Measurements from ENCODE around the gene CNGB1.

DNA sequence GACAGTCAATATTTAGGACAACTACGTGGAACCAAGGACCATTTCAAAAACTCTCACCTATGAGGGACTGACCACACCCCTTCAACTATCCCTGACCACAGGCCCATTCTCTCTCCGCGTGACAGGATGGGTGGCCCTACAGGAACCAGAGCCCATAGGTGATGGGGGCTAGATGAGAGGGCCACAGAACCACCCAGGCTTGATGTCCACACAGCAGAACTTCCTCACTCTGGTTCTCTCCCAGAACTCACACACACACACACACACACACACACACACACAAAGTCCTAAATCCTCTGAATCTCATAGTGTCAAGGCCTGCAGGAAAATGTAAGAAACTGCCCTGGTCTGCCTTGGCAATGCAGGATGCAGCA, 28.1 kb upstream of the CNGB1 start:
- TF ChIP-seq POLR2A (IDR thresholded peaks at IDR 0.05) = no peak
- TF ChIP-seq, protein P1, sequence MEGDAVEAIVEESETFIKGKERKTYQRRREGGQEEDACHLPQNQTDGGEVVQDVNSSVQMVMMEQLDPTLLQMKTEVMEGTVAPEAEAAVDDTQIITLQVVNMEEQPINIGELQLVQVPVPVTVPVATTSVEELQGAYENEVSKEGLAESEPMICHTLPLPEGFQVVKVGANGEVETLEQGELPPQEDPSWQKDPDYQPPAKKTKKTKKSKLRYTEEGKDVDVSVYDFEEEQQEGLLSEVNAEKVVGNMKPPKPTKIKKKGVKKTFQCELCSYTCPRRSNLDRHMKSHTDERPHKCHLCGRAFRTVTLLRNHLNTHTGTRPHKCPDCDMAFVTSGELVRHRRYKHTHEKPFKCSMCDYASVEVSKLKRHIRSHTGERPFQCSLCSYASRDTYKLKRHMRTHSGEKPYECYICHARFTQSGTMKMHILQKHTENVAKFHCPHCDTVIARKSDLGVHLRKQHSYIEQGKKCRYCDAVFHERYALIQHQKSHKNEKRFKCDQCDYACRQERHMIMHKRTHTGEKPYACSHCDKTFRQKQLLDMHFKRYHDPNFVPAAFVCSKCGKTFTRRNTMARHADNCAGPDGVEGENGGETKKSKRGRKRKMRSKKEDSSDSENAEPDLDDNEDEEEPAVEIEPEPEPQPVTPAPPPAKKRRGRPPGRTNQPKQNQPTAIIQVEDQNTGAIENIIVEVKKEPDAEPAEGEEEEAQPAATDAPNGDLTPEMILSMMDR (IDR thresholded peaks at IDR 0.05) = no peak

Measured in ovary (tissue), 3 donors.